K562 (cell line): ENCODE measurements around the gene PITRM1.

ENCODE experiments used
- MEF2A ChIP-seq: IDR thresholded peaks from 2 replicates; pipeline ENCODE4 v1.6.1; 2011; ENCODE audit warnings: low read depth, mild to moderate bottlenecking, low read length, moderate library complexity; ENCODE audit not compliant: control insufficient read depth
- NFE2 ChIP-seq: IDR thresholded peaks from 2 replicates; pipeline ENCODE4 v1.6.1; 2014; ENCODE audit warnings: antibody characterized with exemption, low read depth
- POU5F1 ChIP-seq: fragments of 150-350 bp; IDR thresholded peaks from 2 replicates; pipeline ENCODE4 v1.6.1; 2014; ENCODE audit warnings: borderline replicate concordance, low read length, low read depth, mild to moderate bottlenecking; ENCODE audit not compliant: partially characterized antibody
- SMC3 ChIP-seq: conservative IDR thresholded peaks from 2 replicates; pipeline ENCODE4 v1.6.1; 2011; ENCODE audit warnings: low read depth, low read length, improper control_type of control experiment; ENCODE audit not compliant: insufficient read depth
- TF ChIP-seq, protein P1 (sequence below): fragments of 150-350 bp; IDR thresholded peaks from 2 replicates; pipeline ENCODE4 v1.6.1; 2014; ENCODE audit warnings: low read depth, mild to moderate bottlenecking, low read length, borderline replicate concordance

DNA sequence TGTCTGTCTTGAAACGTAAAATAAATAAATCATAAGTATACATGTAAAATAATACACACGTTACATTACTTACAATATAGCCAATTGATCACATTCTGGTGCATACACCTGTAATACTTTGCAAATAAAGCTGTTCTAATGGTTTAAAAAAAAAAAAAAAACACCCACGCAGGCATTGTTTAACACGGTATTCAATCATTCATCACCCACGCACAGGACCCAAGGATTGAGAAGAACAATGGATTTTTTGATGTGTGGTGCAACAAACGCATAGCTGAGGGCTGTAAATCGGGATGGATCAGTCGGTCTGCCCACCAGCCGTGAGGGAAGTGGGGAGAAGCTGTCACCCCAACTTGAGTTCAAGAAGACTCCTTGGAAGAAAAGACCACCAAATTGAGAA, 8.7 kb downstream of the PITRM1 start:
- TF ChIP-seq, protein P1, sequence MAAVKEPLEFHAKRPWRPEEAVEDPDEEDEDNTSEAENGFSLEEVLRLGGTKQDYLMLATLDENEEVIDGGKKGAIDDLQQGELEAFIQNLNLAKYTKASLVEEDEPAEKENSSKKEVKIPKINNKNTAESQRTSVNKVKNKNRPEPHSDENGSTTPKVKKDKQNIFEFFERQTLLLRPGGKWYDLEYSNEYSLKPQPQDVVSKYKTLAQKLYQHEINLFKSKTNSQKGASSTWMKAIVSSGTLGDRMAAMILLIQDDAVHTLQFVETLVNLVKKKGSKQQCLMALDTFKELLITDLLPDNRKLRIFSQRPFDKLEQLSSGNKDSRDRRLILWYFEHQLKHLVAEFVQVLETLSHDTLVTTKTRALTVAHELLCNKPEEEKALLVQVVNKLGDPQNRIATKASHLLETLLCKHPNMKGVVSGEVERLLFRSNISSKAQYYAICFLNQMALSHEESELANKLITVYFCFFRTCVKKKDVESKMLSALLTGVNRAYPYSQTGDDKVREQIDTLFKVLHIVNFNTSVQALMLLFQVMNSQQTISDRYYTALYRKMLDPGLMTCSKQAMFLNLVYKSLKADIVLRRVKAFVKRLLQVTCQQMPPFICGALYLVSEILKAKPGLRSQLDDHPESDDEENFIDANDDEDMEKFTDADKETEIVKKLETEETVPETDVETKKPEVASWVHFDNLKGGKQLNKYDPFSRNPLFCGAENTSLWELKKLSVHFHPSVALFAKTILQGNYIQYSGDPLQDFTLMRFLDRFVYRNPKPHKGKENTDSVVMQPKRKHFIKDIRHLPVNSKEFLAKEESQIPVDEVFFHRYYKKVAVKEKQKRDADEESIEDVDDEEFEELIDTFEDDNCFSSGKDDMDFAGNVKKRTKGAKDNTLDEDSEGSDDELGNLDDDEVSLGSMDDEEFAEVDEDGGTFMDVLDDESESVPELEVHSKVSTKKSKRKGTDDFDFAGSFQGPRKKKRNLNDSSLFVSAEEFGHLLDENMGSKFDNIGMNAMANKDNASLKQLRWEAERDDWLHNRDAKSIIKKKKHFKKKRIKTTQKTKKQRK, result no peak
- TF ChIP-seq SMC3 (no peak), MEF2A (no peak), POU5F1 (no peak), NFE2 (no peak)
